Activated naive CD8-positive, alpha-beta T cell treated with anti-CD3 and anti-CD28 coated beads, Interleukin-2, amount 10 ng/mL, durations not matched to agents 7 days and 5 days (primary cell): ENCODE results near the gene CYB561A3. TPM values are rescaled to one million over a fixed set of nuclear protein-coding genes. Genes with fewer than 3 reads are reported as not detected.

Experiments used
- ATAC-seq: fragments of 150-1000 bp; cut with Tn5 transposase; one replicate; pipeline ENCODE4 v1.10.0; 2021; ENCODE audit warnings: low read depth, moderate library complexity
- POLR2A ChIA-PET: fragments of 350-600 bp; sonication (Branson Sonifier 250); formaldehyde crosslinking; loops from one replicate; lab custom pipeline; 2021; ENCODE audit warnings: antibody characterized with exemption; lab: Charles Lee
- DNase-seq: peaks from one replicate; pipeline ENCODE4 v3.0.0; 2021
- H3K27ac Mint-ChIP-seq: one replicate; pipeline ENCODE4 v1.8.0; 2022; ENCODE audit warnings: mild to moderate bottlenecking, mixed read lengths
- H3K27me3 Mint-ChIP-seq: one replicate; pipeline ENCODE4 v1.8.0; 2022; ENCODE audit warnings: mild to moderate bottlenecking, moderate library complexity, mixed read lengths
- H3K36me3 Mint-ChIP-seq: one replicate; pipeline ENCODE4 v1.8.0; 2021; ENCODE audit warnings: mild to moderate bottlenecking, mixed read lengths
- H3K4me1 Mint-ChIP-seq: one replicate; pipeline ENCODE4 v1.8.0; 2021; ENCODE audit warnings: mixed read lengths
- H3K4me3 Mint-ChIP-seq: one replicate; pipeline ENCODE4 v1.8.0; 2022; ENCODE audit warnings: mild to moderate bottlenecking, moderate library complexity, mixed read lengths
- H3K9me3 Mint-ChIP-seq: one replicate; pipeline ENCODE4 v1.8.0; 2021; ENCODE audit warnings: mixed read lengths
- total RNA-seq, 2 experiments: library from RNA; stranded (reverse); gene quantifications; one replicate each; pipeline ENCODE4 v1.2.3, GENCODE V29; 2021

Gene CYB561A3
- total RNA-seq, 2 experiments from 2014 or later = 43.6 to 44.7 TPM

- no peaks in the 10 kb centered on the region for H3K27me3 Mint-ChIP-seq
- POLR2A ChIA-PET = no interaction called here
- no peaks in the 10 kb centered on the region for H3K9me3 Mint-ChIP-seq
- DNase-seq (no peak), ATAC-seq (no peak)
- peaks cover 16% of the 10 kb centered on the region for H3K4me1 Mint-ChIP-seq
- no peak overlapping the region for H3K4me3 Mint-ChIP-seq
- peaks cover 43% of the 10 kb centered on the region for H3K36me3 Mint-ChIP-seq
- no peak overlapping the region for H3K27ac Mint-ChIP-seq
Observed at GRCh38 chr11:61325649-61326414, 35.9 kb downstream of the CYB561A3 start.

GRCh38 chr11:61315260-61315659, 46.4 kb downstream of the CYB561A3 start:
- no peaks in the 10 kb centered on the region for H3K9me3 Mint-ChIP-seq
- POLR2A ChIA-PET = interaction anchor here (1.1 kb wide), 1 partner anchor 25 kb away, joined by 4 read pairs; no protein-coding TSS in a partner anchor
- no peaks in the 10 kb centered on the region for H3K4me1 Mint-ChIP-seq
- H3K27ac Mint-ChIP-seq = no peak overlapping the region
- no peak for ATAC-seq
- no peak for DNase-seq
- H3K4me3 Mint-ChIP-seq = no peak overlapping the region
- peaks cover 26% of the 10 kb centered on the region for H3K36me3 Mint-ChIP-seq
- no peaks in the 10 kb centered on the region for H3K27me3 Mint-ChIP-seq

- ATAC-seq (no peak), DNase-seq (no peak)
- H3K27ac Mint-ChIP-seq = no peak overlapping the region
- H3K4me1 Mint-ChIP-seq = no peaks in the 10 kb centered on the region
- POLR2A ChIA-PET = interaction anchor here (0.7 kb wide), 1 partner anchor 17 kb away, joined by 3 read pairs; no protein-coding TSS in a partner anchor
- H3K36me3 Mint-ChIP-seq = peaks cover 19% of the 10 kb centered on the region
- no peak overlapping the region for H3K4me3 Mint-ChIP-seq
- no peaks in the 10 kb centered on the region for H3K27me3 Mint-ChIP-seq
- no peaks in the 10 kb centered on the region for H3K9me3 Mint-ChIP-seq
Observed at GRCh38 chr11:61310749-61311148, 50.9 kb downstream of the CYB561A3 start.

GRCh38 chr11:61309739-61310138, 51.9 kb downstream of the CYB561A3 start:
- Mint-ChIP-seq H3K36me3 (peaks cover 18% of the 10 kb centered on the region), H3K4me3 (no peak overlapping the region), H3K4me1 (no peaks in the 10 kb centered on the region), H3K9me3 (no peaks in the 10 kb centered on the region), H3K27me3 (no peaks in the 10 kb centered on the region), H3K27ac (no peak overlapping the region)
- no peak for ATAC-seq
- DNase-seq = no peak
- POLR2A ChIA-PET = no interaction called here

DNA sequence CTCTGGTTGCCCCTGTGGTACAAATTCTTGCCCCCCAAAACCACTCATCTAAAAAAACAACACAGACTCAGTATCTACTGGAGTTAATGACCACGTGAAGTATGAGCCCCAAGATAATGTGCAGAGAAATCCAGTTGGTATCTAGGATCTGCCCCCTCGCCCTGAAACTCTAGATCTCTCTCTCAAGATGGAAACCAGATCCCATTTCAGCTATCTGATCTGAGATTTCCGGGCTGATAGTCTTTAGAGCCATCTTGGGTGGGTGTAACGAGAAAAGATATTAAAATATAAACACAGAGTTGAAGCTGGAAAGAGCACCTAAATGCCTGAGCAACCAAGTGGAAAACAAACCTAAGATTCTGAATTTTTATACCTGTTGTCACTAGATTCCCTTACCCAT, 52.5 kb downstream of the CYB561A3 start:
- Mint-ChIP-seq H3K27me3 (no peaks in the 10 kb centered on the region), H3K27ac (no peak overlapping the region), H3K4me3 (no peak overlapping the region), H3K4me1 (no peaks in the 10 kb centered on the region), H3K36me3 (peaks cover 19% of the 10 kb centered on the region), H3K9me3 (no peaks in the 10 kb centered on the region)
- POLR2A ChIA-PET = no interaction called here
- DNase-seq = no peak
- ATAC-seq = no peak

- Mint-ChIP-seq H3K27me3 (no peaks in the 10 kb centered on the region), H3K4me3 (no peak overlapping the region), H3K9me3 (no peaks in the 10 kb centered on the region), H3K4me1 (no peaks in the 10 kb centered on the region), H3K36me3 (peaks cover 15% of the 10 kb centered on the region), H3K27ac (no peak overlapping the region)
- POLR2A ChIA-PET = interaction anchor here (1.2 kb wide), 1 partner anchor 12 kb away, joined by 3 read pairs; the partner anchor contains the start of gene VWCE
- DNase-seq = no peak
- ATAC-seq = no peak
Observed at GRCh38 chr11:61307354-61307753, 54.3 kb downstream of the CYB561A3 start.

GRCh38 chr11:61306221-61306620, 55.5 kb downstream of the CYB561A3 start:
- DNase-seq = no peak
- no peak for ATAC-seq
- H3K4me3 Mint-ChIP-seq = no peak overlapping the region
- peaks cover 16% of the 10 kb centered on the region for H3K36me3 Mint-ChIP-seq
- no peaks in the 10 kb centered on the region for H3K27me3 Mint-ChIP-seq
- POLR2A ChIA-PET = no interaction called here
- no peaks in the 10 kb centered on the region for H3K4me1 Mint-ChIP-seq
- H3K27ac Mint-ChIP-seq = no peak overlapping the region
- no peaks in the 10 kb centered on the region for H3K9me3 Mint-ChIP-seq

- no peaks in the 10 kb centered on the region for H3K27me3 Mint-ChIP-seq
- H3K4me1 Mint-ChIP-seq = no peaks in the 10 kb centered on the region
- DNase-seq (no peak), ATAC-seq (no peak)
- H3K27ac Mint-ChIP-seq = no peak overlapping the region
- H3K4me3 Mint-ChIP-seq = no peak overlapping the region
- no peaks in the 10 kb centered on the region for H3K9me3 Mint-ChIP-seq
- POLR2A ChIA-PET = interaction anchor here (0.6 to 1.6 kb wide), 2 partner anchors 29 to 31 kb away, joined by 3 to 4 read pairs; no protein-coding TSS in a partner anchor
- H3K36me3 Mint-ChIP-seq = peaks cover 14% of the 10 kb centered on the region
Observed at GRCh38 chr11:61305417-61305816, 56.3 kb downstream of the CYB561A3 start.

- peaks cover 11% of the 10 kb centered on the region for H3K36me3 Mint-ChIP-seq
- POLR2A ChIA-PET = interaction anchor here (0.7 to 1.6 kb wide), 2 partner anchors 9 to 33 kb away, joined by 3 to 4 read pairs; no protein-coding TSS in a partner anchor
- H3K9me3 Mint-ChIP-seq = no peaks in the 10 kb centered on the region
- DNase-seq (no peak), ATAC-seq (no peak)
- H3K27me3 Mint-ChIP-seq = no peaks in the 10 kb centered on the region
- H3K4me3 Mint-ChIP-seq = no peak overlapping the region
- peaks cover 7% of the 10 kb centered on the region for H3K4me1 Mint-ChIP-seq
- H3K27ac Mint-ChIP-seq = no peak overlapping the region
Observed at GRCh38 chr11:61303725-61304124, 58.0 kb downstream of the CYB561A3 start.

DNA sequence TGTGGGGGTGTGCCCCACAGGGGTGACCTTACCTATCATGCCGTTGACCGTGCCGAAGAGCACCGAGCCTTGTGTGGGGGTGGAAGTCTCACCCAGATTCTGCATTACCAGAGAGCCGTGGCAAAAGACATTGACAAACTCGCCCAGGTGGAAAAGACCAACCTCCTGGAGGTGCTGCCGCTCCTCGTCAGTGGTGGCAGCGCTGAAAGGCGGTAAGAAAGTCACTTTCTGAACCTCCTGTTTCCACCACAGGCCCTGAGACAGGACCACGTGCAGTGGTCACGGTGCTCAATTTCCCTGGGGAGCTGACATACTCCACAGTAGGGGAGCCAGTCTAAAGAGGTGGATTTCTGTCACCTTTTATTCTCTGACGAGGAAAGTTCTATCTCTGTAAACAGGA, 59.1 kb downstream of the CYB561A3 start:
- POLR2A ChIA-PET = no interaction called here
- H3K4me3 Mint-ChIP-seq = no peak overlapping the region
- H3K9me3 Mint-ChIP-seq = no peaks in the 10 kb centered on the region
- H3K27ac Mint-ChIP-seq = no peak overlapping the region
- peaks cover 19% of the 10 kb centered on the region for H3K4me1 Mint-ChIP-seq
- no peak for ATAC-seq
- DNase-seq = no peak
- H3K36me3 Mint-ChIP-seq = peaks cover 11% of the 10 kb centered on the region
- H3K27me3 Mint-ChIP-seq = no peaks in the 10 kb centered on the region

Other genes with a start within 250 kb of the CYB561A3 start
- 1 to 10 TPM; 5.6 to 6.0 TPM for gene VPS37C, start 200.5 kb downstream of the CYB561A3 start, total RNA-seq
- gene PGA3, start 158.4 kb downstream of the CYB561A3 start, total RNA-seq = not detected
- gene PGA4, start 139.5 kb downstream of the CYB561A3 start, total RNA-seq = not detected
- gene PGA5, start 120.7 kb downstream of the CYB561A3 start, total RNA-seq = not detected
- 1 to 10 TPM; 2.4 to 3.1 TPM for gene VWCE, start 66.6 kb downstream of the CYB561A3 start, total RNA-seq
- gene DDB1, start 28.8 kb downstream of the CYB561A3 start, total RNA-seq = 100 to 1,000 TPM; 168 to 181 TPM
- 10 to 100 TPM; 31.5 to 34.3 TPM for gene TKFC, start 28.7 kb downstream of the CYB561A3 start, total RNA-seq
- gene TMEM138, start 492 bp upstream of the CYB561A3 start, total RNA-seq = 10 to 100 TPM; 53.4 to 57.7 TPM
- 10 to 100 TPM; 10.5 to 11.1 TPM for gene TMEM216, start 30.7 kb upstream of the CYB561A3 start, total RNA-seq
- 100 to 1,000 TPM; 115 to 118 TPM for gene CPSF7, start 68.1 kb upstream of the CYB561A3 start, total RNA-seq
- gene SDHAF2, start 68.2 kb upstream of the CYB561A3 start, total RNA-seq = 10 to 100 TPM; 48.5 to 53.1 TPM
- not detected for gene LRRC10B, start 146.9 kb upstream of the CYB561A3 start, total RNA-seq
- not detected for gene SYT7, start 219.2 kb upstream of the CYB561A3 start, total RNA-seq